OCI-LY7 (cell line): Measurements from ENCODE around the gene MS4A6E.

Experiments used
- CTCF ChIP-seq: fragments of 200-600 bp; sonication (generic); conservative IDR thresholded peaks from 2 replicates; pipeline ENCODE4 v1.5.1; 2014; ENCODE audit warnings: mild to moderate bottlenecking, antibody characterized with exemption, low read length, moderate library complexity, mixed read lengths
- EZH2phosphoT487 ChIP-seq: fragments of 200-600 bp; sonication (generic); IDR thresholded peaks from 2 replicates; pipeline ENCODE4 v1.6.1; 2018; ENCODE audit warnings: low read depth, borderline replicate concordance, mild to moderate bottlenecking, mixed run types, antibody characterized with exemption, low read length, moderate library complexity, mixed read lengths

- no peak for TF ChIP-seq EZH2phosphoT487
- TF ChIP-seq CTCF = no peak
Measured at GRCh38 chr11:60372767-60373166, 45.7 kb downstream of the MS4A6E start.
